ENCODE results near the gene NAPEPLD.

- TF ChIP-seq EP300 (IDR thresholded peaks at IDR 0.05) (no peak), POLR2A (IDR thresholded peaks at IDR 0.05) (no peak)
Measured at GRCh38 chr7:103093429-103093828, 55.5 kb downstream of the NAPEPLD start.
